Ishikawa (cell line): Measurements from ENCODE around the gene CMTR1.

ENCODE experiments used
- CEBPB ChIP-seq: IDR thresholded peaks from 2 replicates; pipeline ENCODE4 v1.6.1; 2012
- CREB1 ChIP-seq: IDR thresholded peaks from 2 replicates; pipeline ENCODE4 v1.6.1; 2012; ENCODE audit warnings: low read depth
- EP300 ChIP-seq: IDR thresholded peaks from 2 replicates; pipeline ENCODE4 v1.6.1; 2012; ENCODE audit warnings: borderline replicate concordance
- NFIC ChIP-seq: IDR thresholded peaks from 2 replicates; pipeline ENCODE4 v1.6.1; 2012
- RAD21 ChIP-seq: IDR thresholded peaks from 2 replicates; pipeline ENCODE4 v1.6.1; 2012; ENCODE audit warnings: low read depth
- TAF1 ChIP-seq: IDR thresholded peaks from 2 replicates; pipeline ENCODE4 v1.6.1; 2012; ENCODE audit warnings: low read depth, mild to moderate bottlenecking
- TCF12 ChIP-seq: IDR thresholded peaks from 2 replicates; pipeline ENCODE4 v1.6.1; 2012; ENCODE audit warnings: low read depth
- TEAD4 ChIP-seq: IDR thresholded peaks from 2 replicates; pipeline ENCODE4 v1.6.1; 2012
- YY1 ChIP-seq: IDR thresholded peaks from 2 replicates; pipeline ENCODE4 v1.6.1; 2012; ENCODE audit warnings: low read depth
- ZBTB7A ChIP-seq: IDR thresholded peaks from 2 replicates; pipeline ENCODE4 v1.6.1; 2012; ENCODE audit warnings: low read depth
- TF ChIP-seq, protein P1 (sequence below): IDR thresholded peaks from 2 replicates; pipeline ENCODE4 v1.6.1; 2012
- TF ChIP-seq, protein P2 (sequence below): IDR thresholded peaks from 2 replicates; pipeline ENCODE4 v1.6.1; 2012

DNA sequence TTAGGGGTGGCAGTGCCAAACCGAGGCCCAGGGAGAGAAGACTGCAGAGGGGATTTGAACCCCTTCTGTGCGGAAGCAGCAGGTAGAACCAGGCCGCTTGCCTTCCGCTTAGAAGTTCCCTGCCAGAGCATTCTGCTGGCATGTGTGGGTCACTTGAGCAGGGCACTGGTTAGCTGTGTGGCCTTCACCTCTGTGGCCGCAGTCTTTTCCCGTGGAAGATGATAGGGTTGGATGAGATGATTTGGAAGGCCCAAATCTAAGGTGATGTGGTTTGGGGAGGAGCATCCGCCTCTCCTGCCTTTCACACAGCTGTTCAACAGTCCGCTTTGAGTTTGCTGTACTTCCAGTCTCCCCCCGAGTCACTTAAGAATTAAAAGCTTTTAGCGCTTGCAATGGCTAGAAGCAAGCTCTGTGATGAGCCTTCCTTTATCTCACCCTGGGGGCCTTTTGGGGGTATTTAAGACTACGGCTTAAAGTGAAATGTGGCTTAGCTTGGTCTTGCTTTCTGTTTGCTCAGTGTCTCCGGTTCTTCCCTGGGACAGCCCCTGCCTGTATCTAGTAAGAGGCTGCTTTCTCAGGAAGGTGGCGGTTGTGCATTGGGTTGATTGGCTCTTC, 743 bp downstream of the CMTR1 start:
- TF ChIP-seq TEAD4 (no peak), YY1 (no peak), EP300 (no peak), RAD21 (no peak), CREB1 (no peak), TAF1 (no peak), TCF12 (no peak), ZBTB7A (no peak), NFIC (no peak), CEBPB (no peak)
- TF ChIP-seq, protein P1, sequence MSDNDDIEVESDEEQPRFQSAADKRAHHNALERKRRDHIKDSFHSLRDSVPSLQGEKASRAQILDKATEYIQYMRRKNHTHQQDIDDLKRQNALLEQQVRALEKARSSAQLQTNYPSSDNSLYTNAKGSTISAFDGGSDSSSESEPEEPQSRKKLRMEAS, result no peak
- TF ChIP-seq, protein P2, sequence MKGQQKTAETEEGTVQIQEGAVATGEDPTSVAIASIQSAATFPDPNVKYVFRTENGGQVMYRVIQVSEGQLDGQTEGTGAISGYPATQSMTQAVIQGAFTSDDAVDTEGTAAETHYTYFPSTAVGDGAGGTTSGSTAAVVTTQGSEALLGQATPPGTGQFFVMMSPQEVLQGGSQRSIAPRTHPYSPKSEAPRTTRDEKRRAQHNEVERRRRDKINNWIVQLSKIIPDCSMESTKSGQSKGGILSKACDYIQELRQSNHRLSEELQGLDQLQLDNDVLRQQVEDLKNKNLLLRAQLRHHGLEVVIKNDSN, result no peak
